Measurements from ENCODE around the gene B3GAT3. TPM values are rescaled to one million over a fixed set of nuclear protein-coding genes. Genes with fewer than 3 reads are reported as not detected.
"Not testable (repeated sequence)": the region's sequence is repeated elsewhere in the genome, so short reads cannot be mapped to it uniquely, and the experiment has no call there.

Gene B3GAT3
- total RNA-seq, 2 experiments from 2014 or later, result 63.0 to 64.8 TPM

DNA sequence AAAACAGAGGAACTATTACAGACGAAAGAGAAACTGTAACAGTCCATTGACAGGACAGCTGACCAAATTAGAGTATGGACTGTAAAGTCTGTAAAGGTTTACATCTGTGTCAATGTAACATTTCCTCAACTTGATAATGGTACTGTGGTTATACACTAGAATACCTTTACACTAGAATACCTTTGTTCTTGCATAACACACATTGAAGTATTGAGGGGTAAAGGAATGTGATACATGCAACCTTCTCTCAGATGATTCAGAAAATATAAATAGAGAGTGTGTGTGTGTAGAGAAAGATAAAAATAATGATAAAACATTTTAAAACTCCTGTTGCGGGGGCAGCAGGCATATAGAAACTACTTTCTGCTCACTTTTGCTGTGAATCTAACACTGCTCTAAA is 42.5 kb downstream of the B3GAT3 start:
- DNase-seq (no peak), ATAC-seq (no peak)
- Mint-ChIP-seq H3K27me3 (ENCODE audit: low read depth) (no peaks in the 10 kb centered on the region), H3K4me1 (ENCODE audit: low read depth) (peaks cover 17% of the 10 kb centered on the region), H3K9me3 (ENCODE audit: insufficient read depth) (no peaks in the 10 kb centered on the region), H3K36me3 (ENCODE audit: low read depth) (peaks cover 40% of the 10 kb centered on the region), H3K27ac (no peak overlapping the region), H3K4me3 (no peak overlapping the region)
- ChIA-PET CTCF (interaction anchor here (1.2 kb wide), 1 partner anchor 10 kb away, joined by 3 read pairs; no protein-coding TSS in a partner anchor), POLR2A (interaction anchor here (2.6 kb wide), 1 partner anchor 12 kb away, joined by 13 read pairs; the partner anchor contains the start of gene TUT1)

GRCh38 chr11:62578541-62578940 is 43.2 kb downstream of the B3GAT3 start:
- Mint-ChIP-seq H3K4me1 (ENCODE audit: low read depth) (peaks cover 17% of the 10 kb centered on the region), H3K27ac (no peak overlapping the region), H3K4me3 (no peak overlapping the region), H3K9me3 (ENCODE audit: insufficient read depth) (no peaks in the 10 kb centered on the region), H3K36me3 (ENCODE audit: low read depth) (peaks cover 43% of the 10 kb centered on the region), H3K27me3 (ENCODE audit: low read depth) (no peaks in the 10 kb centered on the region)
- ATAC-seq (no peak), DNase-seq (no peak)
- ChIA-PET CTCF (no interaction called here), POLR2A (interaction anchor here (2.6 kb wide), 1 partner anchor 13 kb away, joined by 13 read pairs; the partner anchor contains the start of gene TUT1)

- Mint-ChIP-seq H3K4me1 (ENCODE audit: low read depth) (peaks cover 26% of the 10 kb centered on the region), H3K27ac (no peak overlapping the region), H3K36me3 (ENCODE audit: low read depth) (peaks cover 53% of the 10 kb centered on the region), H3K27me3 (ENCODE audit: low read depth) (no peaks in the 10 kb centered on the region), H3K4me3 (no peak overlapping the region), H3K9me3 (ENCODE audit: insufficient read depth) (no peaks in the 10 kb centered on the region)
- POLR2A ChIA-PET, result interaction anchor here (0.6 to 2.6 kb wide), 3 partner anchors 14 to 264 kb away, joined by 3 to 13 read pairs (median 4); partner anchors contain the start of gene TUT1
- ATAC-seq, result no peak
- CTCF ChIA-PET, result interaction anchor here (0.9 to 1.5 kb wide), 3 partner anchors 8 to 17 kb away, joined by 3 read pairs; no protein-coding TSS in a partner anchor
- no peak for DNase-seq
These were observed 44.6 kb downstream of the B3GAT3 start for GRCh38 chr11:62577046-62577714.

- H3K4me1 Mint-ChIP-seq (ENCODE audit: low read depth), result peaks cover 40% of the 10 kb centered on the region
- H3K36me3 Mint-ChIP-seq (ENCODE audit: low read depth), result peaks cover 60% of the 10 kb centered on the region
- DNase-seq (no peak), ATAC-seq (no peak)
- H3K4me3 Mint-ChIP-seq, result peak overlapping the region; percentile 99
- CTCF ChIA-PET, result interaction anchor here (1.5 to 2.9 kb wide), 2 partner anchors 10 to 151 kb away, joined by 3 to 26 read pairs; no protein-coding TSS in a partner anchor
- H3K27ac Mint-ChIP-seq, result no peak overlapping the region
- H3K27me3 Mint-ChIP-seq (ENCODE audit: low read depth), result no peaks in the 10 kb centered on the region
- no peaks in the 10 kb centered on the region for H3K9me3 Mint-ChIP-seq (ENCODE audit: insufficient read depth)
- POLR2A ChIA-PET, result interaction anchor here (0.6 to 3.9 kb wide), 2 partner anchors 16 to 279 kb away, joined by 3 to 58 read pairs; partner anchors contain the start of gene TUT1
These were observed 45.9 kb downstream of the B3GAT3 start for GRCh38 chr11:62575837-62576236.

GRCh38 chr11:62575156-62575555 is 46.6 kb downstream of the B3GAT3 start:
- H3K4me1 Mint-ChIP-seq (ENCODE audit: low read depth), result peaks cover 46% of the 10 kb centered on the region
- DNase-seq (no peak), ATAC-seq (no peak)
- peak overlapping the region; percentile 97 for H3K27ac Mint-ChIP-seq
- ChIA-PET CTCF (interaction anchor here (2.9 to 6.5 kb wide), 3 partner anchors 17 to 151 kb away, joined by 26 to 49 read pairs (median 36); partner anchors contain the start of gene TUT1), POLR2A (interaction anchor here (0.6 to 3.9 kb wide), 12 partner anchors 10 to 279 kb away, joined by 3 to 58 read pairs (median 6); partner anchors contain the start of genes BSCL2, C11orf98, CSKMT and MTA2)
- no peaks in the 10 kb centered on the region for H3K9me3 Mint-ChIP-seq (ENCODE audit: insufficient read depth)
- no peaks in the 10 kb centered on the region for H3K27me3 Mint-ChIP-seq (ENCODE audit: low read depth)
- H3K4me3 Mint-ChIP-seq, result peak overlapping the region; percentile 99
- H3K36me3 Mint-ChIP-seq (ENCODE audit: low read depth), result peaks cover 66% of the 10 kb centered on the region

DNA sequence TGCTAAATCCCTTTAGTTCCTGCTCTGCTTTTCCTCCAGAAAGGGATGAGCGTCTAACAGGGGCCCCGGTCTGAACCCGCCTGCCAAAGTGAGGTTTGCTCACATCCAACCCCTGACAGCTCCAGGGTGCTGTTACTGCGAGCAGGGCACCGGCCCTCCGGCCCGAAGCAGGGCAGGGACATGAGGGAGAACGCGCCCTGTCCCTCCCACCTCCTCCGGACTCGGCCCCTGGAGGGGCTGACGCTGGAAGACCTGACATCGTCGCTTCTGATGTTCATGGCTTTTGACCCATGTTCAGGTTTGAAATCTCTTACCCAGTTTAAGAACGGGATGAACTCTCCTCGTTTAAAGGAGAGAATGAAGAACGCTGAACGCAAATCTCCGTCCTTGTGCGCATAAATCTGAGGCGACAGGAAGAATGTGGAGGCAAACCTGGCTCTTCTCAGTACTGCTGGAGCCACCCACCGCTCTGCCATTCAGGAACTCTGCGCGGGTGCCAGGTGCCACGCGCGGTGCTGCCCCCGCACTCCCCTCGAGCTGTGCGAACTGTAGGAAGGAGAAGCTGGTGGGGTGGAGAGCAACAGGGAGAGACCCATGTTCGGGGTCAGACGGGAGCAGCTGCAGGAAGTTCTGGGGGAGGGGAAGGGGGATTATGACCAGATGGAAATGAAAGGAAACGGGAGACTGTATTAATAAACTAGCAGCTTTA is 47.3 kb downstream of the B3GAT3 start:
- peaks cover 51% of the 10 kb centered on the region for H3K4me1 Mint-ChIP-seq (ENCODE audit: low read depth)
- POLR2A ChIA-PET, result interaction anchor here (0.6 to 3.9 kb wide), 31 partner anchors 8 to 295 kb away, joined by 3 to 58 read pairs (median 4); partner anchors contain the start of genes B3GAT3, BSCL2, C11orf98 and CSKMT

GRCh38 chr11:62573592-62574362 is 48.0 kb downstream of the B3GAT3 start, which contains the start of gene EEF1G:
EEF1G (minus strand) TSS chr11:62573891; CDS start chr11:62573842, 49 bp downstream.
- H3K36me3 Mint-ChIP-seq (ENCODE audit: low read depth), result peaks cover 73% of the 10 kb centered on the region

More for the DNA sequence above, 47.3 kb downstream of the B3GAT3 start:
- H3K36me3 Mint-ChIP-seq (ENCODE audit: low read depth), result peaks cover 72% of the 10 kb centered on the region
- DNase-seq (no peak), ATAC-seq (peak; percentile 18)
- CTCF ChIA-PET, result interaction anchor here (0.7 to 6.5 kb wide), 12 partner anchors 9 to 193 kb away, joined by 3 to 49 read pairs (median 6); partner anchors contain the start of gene TUT1
- no peaks in the 10 kb centered on the region for H3K27me3 Mint-ChIP-seq (ENCODE audit: low read depth)
- H3K27ac Mint-ChIP-seq, result peak overlapping the region; percentile 97
- no peaks in the 10 kb centered on the region for H3K9me3 Mint-ChIP-seq (ENCODE audit: insufficient read depth)
- peak overlapping the region; percentile 99 for H3K4me3 Mint-ChIP-seq

DNA sequence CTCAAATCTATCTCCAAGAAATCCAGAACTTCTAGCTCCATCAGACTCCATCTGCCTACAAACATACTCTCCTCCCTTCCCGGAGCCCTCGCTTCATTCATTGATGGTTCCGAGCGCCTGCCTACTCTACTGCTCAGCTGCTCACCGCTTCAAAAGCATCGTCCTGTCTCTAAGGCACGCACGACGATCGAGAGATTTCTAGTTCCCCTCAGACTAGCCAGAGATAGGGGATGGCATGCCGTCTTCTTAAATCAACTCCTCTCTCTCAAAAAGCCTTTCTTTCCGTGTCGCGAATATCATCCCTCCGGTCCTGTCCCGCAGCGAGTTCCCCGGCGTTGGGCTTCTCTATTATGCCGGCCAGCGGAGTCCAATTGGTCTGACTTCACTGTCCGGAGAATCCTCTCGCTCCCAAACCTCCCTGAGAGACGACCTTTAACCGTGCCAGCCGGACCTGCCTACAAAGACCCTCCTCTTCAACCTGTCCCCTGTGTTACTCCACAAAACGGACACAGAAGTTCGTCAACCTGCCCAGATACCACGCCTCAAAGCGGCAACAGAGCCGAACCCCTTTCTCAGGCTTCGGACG is 48.7 kb downstream of the B3GAT3 start:
- DNase-seq (peak; percentile 54), ATAC-seq (no peak)
- Mint-ChIP-seq H3K9me3 (ENCODE audit: insufficient read depth) (no peaks in the 10 kb centered on the region), H3K4me1 (ENCODE audit: low read depth) (peaks cover 55% of the 10 kb centered on the region), H3K36me3 (ENCODE audit: low read depth) (peaks cover 71% of the 10 kb centered on the region), H3K27ac (peak overlapping the region; percentile 97), H3K27me3 (ENCODE audit: low read depth) (no peaks in the 10 kb centered on the region), H3K4me3 (peak overlapping the region; percentile 99)
- POLR2A ChIA-PET, result interaction anchor here (0.6 to 3.9 kb wide), 21 partner anchors 12 to 283 kb away, joined by 3 to 58 read pairs (median 4); partner anchors contain the start of genes BSCL2, C11orf98, CSKMT and LBHD1
- CTCF ChIA-PET, result interaction anchor here (0.7 to 6.5 kb wide), 16 partner anchors 8 to 180 kb away, joined by 3 to 49 read pairs (median 7); partner anchors contain the start of gene TUT1

More at GRCh38 chr11:62573592-62574362, 48.0 kb downstream of the B3GAT3 start, which contains the start of gene EEF1G:
- DNase-seq, result peak; percentile 100
- no peaks in the 10 kb centered on the region for H3K9me3 Mint-ChIP-seq (ENCODE audit: insufficient read depth)
- H3K4me1 Mint-ChIP-seq (ENCODE audit: low read depth), result peaks cover 53% of the 10 kb centered on the region
- ATAC-seq, result peak; percentile 96
- peak within 1 kb of the TSS; percentile 97 for H3K27ac Mint-ChIP-seq
- CTCF ChIA-PET, result interaction anchor here (0.7 to 6.5 kb wide), 12 partner anchors 8 to 192 kb away, joined by 3 to 49 read pairs (median 6); partner anchors contain the start of gene TUT1
- H3K4me3 Mint-ChIP-seq, result peak within 1 kb of the TSS; percentile 99
- no peaks in the 10 kb centered on the region for H3K27me3 Mint-ChIP-seq (ENCODE audit: low read depth)
- POLR2A ChIA-PET, result interaction anchor here (0.6 to 3.9 kb wide), 29 partner anchors 8 to 295 kb away, joined by 3 to 58 read pairs (median 4); partner anchors contain the start of genes B3GAT3, BSCL2, C11orf98 and CSKMT

DNA sequence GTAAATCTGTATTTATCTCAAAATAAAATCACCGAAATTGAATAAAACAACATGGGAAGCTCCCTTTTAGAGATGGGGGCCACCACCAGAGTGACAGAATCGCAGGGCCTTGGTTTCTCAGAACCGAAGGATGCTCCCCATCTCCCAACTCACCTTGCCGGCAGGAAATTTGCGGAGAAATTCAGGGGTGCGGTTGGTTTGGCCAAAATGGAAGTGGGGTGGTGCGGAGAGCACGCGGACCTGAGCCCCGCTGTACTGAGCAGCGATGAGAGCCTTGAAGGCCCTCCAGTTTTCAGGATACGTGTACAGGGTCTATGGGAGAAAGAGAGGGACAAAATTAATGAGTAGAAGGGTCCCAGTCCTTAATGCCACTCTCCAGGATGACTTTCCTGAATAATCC is 49.4 kb downstream of the B3GAT3 start:
- Mint-ChIP-seq H3K4me1 (ENCODE audit: low read depth) (peaks cover 55% of the 10 kb centered on the region), H3K9me3 (ENCODE audit: insufficient read depth) (no peaks in the 10 kb centered on the region), H3K27me3 (ENCODE audit: low read depth) (no peaks in the 10 kb centered on the region), H3K4me3 (peak overlapping the region; percentile 99), H3K36me3 (ENCODE audit: low read depth) (peaks cover 71% of the 10 kb centered on the region), H3K27ac (peak overlapping the region; percentile 97)
- ATAC-seq, result no peak
- DNase-seq, result no peak
- POLR2A ChIA-PET, result interaction anchor here (0.7 to 3.9 kb wide), 6 partner anchors 15 to 283 kb away, joined by 3 to 58 read pairs (median 4); partner anchors contain the start of genes C11orf98, CSKMT and TUT1
- CTCF ChIA-PET, result interaction anchor here (0.7 to 6.5 kb wide), 8 partner anchors 14 to 179 kb away, joined by 3 to 49 read pairs (median 22); partner anchors contain the start of gene TUT1

DNA sequence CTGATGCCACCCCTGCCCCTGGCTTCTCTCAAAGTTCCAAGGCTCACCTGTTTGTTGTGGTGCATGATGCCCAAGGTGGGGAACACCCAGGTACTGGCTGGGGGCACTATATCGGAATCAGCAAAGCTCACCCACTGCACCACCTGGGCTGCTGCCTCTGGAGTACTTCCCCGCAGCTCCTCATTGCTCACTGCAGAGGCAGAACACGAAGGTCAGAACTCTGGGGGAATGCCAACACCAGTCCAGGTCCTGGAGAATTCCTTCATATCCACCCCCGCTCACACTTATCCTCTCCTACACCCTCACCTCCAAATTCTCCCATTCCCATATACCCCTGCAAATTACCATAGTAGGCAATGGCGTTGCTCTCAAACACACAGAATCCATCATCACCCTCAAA is 50.3 kb downstream of the B3GAT3 start:
- Mint-ChIP-seq H3K36me3 (ENCODE audit: low read depth) (peaks cover 74% of the 10 kb centered on the region), H3K4me1 (ENCODE audit: low read depth) (peaks cover 61% of the 10 kb centered on the region), H3K4me3 (peak overlapping the region; percentile 99), H3K27ac (peak overlapping the region; percentile 60)
- POLR2A ChIA-PET, result interaction anchor here (1.0 kb wide), 1 partner anchor 270 kb away, joined by 3 read pairs; no protein-coding TSS in a partner anchor
- ATAC-seq; H3K27me3 Mint-ChIP-seq (ENCODE audit: low read depth); H3K9me3 Mint-ChIP-seq (ENCODE audit: insufficient read depth); DNase-seq: not testable (repeated sequence)
- CTCF ChIA-PET, result interaction anchor here (1.2 to 6.5 kb wide), 4 partner anchors 13 to 177 kb away, joined by 4 to 49 read pairs (median 36); no protein-coding TSS in a partner anchor

Data from activated CD8-positive, alpha-beta T cell treated with anti-CD3 and anti-CD28 coated beads, Interleukin-2, amount 10 ng/mL, durations not matched to agents 7 days and 5 days (primary cell).